NCI-H2029 (cell line): ENCODE measurements around the gene HAUS6.
A peak's percentile ranks its signal among the peaks of the same experiment; 100 is the strongest.
"Not testable (repeated sequence)": the region's sequence is repeated elsewhere in the genome, so short reads cannot be mapped to it uniquely, and the experiment has no call there.

Source experiments
- DNase-seq: peaks from one replicate; lab custom pipeline; 2025; lab: John Stamatoyannopoulos, UW

The HAUS6 gene, protein sequence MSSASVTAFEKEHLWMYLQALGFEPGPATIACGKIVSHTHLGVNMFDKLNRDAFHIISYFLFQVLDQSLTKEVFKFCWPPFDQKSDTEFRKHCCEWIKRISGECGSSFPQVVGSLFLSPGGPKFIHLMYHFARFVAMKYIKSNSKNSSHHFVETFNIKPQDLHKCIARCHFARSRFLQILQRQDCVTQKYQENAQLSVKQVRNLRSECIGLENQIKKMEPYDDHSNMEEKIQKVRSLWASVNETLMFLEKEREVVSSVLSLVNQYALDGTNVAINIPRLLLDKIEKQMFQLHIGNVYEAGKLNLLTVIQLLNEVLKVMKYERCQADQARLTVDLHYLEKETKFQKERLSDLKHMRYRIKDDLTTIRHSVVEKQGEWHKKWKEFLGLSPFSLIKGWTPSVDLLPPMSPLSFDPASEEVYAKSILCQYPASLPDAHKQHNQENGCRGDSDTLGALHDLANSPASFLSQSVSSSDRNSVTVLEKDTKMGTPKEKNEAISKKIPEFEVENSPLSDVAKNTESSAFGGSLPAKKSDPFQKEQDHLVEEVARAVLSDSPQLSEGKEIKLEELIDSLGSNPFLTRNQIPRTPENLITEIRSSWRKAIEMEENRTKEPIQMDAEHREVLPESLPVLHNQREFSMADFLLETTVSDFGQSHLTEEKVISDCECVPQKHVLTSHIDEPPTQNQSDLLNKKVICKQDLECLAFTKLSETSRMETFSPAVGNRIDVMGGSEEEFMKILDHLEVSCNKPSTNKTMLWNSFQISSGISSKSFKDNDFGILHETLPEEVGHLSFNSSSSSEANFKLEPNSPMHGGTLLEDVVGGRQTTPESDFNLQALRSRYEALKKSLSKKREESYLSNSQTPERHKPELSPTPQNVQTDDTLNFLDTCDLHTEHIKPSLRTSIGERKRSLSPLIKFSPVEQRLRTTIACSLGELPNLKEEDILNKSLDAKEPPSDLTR

DNA sequence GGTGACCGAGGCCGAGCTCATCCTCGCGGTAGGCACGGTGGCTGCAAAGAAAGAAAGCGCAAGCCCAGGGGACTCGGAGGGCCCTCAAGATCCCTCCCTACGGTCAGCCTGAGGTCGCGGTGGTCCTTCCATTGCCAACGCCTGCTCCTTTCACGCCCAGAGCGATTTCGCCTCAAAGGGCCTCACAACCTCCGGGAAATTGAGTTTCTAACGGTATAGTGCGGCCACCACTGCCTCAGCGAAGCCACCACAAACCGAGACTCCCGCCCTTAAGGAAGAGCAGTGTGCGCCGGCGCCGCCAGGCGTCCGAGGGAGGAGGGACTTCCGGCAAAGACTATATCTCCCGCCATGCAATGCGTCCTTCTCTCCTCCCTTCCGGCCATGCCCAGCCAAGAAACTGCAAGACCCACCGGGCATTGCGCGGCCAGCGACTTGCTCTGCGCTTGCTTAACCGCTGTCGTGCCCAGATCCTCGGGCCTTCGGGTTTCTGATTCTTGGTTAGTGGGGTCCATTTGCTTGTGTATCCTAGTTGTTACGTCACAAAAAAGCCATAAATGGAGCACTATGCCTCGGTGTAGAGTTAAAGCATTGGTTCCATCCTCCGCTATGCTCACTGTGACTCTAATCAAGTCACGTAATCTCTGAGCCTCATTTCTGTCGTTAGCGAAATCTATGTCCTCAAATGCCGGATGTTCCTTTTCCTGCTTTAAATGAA is at the start of gene HAUS6:
Gene HAUS6 (minus strand): TSS at position 274 of the 715 bp plus-strand sequence. CDS start 253 bp downstream, at position 21.
- peak; percentile 74 for DNase-seq

DNA sequence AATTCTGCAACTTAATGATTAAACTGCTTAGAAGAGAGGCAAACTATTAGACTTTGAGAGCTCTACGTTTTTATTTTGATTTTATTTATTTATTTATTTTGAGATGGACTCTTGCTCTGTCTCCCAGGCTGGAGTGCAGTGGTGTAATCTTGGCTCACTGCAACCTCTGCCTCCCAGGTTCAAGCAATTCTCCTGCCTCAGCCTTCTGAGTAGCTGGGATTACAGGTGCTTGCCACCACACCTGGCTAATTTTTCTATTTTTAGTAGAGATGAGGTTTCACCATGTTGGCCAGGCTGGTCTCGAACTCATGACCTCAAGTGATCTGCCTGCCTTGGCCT is 49.4 kb upstream of the HAUS6 start:
- DNase-seq = not testable (repeated sequence)

DNA sequence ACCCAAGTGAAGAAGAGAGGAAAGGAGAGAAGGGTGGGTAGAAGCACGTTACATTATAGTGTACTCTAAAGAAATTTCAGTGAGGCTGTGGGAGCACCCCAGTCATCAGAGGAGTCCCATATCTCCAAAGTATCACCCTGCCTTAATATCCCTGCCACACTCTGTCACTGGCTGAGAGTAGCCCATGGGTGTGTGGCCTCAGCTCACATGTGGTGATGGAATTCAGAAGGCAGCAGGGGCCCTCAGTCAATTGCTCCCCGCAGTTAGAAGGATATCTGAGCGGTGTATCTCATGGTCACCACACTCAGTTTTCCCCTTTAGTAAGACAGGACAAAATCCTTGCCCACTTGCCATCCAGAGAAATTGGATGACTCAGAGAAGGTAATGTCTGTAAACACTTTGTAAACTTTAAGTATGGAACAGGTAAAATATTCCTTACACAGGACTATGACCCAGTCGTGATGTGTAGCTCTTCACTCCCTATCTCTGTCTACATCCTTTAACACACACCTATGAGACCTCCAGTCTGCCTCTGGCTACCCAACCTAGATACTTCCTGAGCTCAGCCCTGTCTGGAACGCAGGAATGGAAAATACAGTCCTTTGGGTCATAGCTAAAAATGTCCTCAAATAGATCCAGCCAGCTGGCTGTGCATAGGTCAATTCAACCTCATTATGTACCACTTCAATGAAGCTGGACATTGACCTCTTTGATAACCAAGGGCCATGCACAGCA is 48.9 kb upstream of the HAUS6 start:
- DNase-seq = no peak

DNA sequence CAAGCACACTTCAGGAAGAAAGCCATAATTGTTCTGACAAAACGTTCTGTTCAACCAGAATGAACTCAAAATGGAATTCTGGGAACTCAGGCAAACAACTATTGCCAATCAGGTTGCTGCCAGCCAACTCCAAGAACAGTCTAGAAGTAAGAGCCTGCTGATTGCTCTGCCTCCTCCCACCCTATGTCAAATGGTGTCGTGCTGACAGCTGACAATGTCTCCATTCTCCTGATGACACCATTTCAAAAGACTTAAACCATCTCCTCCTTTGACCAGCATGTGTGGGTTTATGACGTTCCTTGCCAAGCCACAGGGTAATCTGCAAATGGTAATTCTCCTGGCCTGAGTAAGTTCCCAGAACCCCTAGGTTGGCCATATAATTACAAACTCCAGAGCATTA is 46.5 kb upstream of the HAUS6 start:
- DNase-seq = no peak

DNA sequence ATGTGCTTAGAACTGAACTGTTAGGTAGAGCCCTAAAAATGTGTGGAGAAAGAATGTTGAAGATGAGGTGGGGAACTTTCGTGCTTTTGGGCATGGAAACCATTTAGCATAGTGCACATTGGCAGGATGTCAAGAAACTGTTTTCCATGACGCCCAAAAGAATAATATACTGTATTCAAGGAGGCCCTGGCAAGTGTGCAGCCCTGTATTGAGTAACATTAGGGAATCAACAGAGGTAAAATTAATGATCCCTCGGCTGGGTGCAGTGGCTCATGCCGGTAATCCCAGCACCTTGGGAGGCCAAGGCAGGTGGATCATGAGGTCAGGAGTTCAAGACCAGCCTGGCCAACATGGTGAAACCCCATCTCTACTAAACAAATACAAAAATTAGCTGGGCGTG is 45.5 kb upstream of the HAUS6 start:
- DNase-seq = no peak

DNA sequence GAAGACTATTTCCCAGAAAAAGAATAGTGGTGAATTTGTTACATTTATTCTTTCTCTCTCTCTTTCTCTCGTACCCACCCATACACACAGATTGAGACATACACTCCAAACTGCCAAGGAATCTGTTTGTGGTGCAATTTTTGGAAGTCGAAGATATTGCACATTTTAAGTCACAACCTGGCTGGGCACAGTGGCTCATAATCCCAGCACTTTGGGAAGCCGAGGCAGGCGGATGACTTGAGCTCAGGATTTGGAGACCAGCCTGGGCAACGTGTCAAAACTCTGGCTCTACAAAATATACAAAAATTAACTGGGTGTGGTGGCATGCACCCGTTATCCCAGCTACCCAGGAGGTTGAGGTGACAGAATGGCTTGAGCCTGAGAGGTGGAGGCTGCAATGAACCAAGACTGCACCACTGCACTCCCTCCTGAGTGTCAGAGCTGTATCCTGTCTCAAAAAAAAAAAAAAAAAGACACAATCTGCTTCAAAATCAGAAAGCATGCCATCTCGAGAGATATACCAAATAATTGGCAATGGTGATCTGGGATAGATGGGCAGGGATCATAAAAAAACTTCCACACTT is 43.8 kb upstream of the HAUS6 start:
- DNase-seq = no peak

DNA sequence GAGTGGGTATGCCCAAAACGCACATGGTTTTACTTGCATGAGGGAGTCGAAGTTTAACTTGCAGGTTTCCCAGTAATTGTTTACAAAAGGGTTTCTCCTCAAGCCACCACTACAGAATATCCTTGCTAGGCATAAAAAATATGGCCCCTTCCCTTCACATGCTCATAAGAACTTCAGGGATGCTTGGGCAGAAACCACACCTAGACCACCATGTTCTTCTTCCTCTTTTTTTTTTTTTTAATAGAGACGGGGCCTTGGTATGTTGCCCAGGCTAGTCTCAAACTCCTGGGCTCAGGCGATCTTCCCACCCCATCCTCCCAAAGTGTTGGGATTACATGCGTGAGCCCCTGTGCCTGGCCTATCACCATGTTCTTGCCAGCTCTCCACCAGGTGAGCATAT is 43.2 kb upstream of the HAUS6 start:
- no peak for DNase-seq

DNA sequence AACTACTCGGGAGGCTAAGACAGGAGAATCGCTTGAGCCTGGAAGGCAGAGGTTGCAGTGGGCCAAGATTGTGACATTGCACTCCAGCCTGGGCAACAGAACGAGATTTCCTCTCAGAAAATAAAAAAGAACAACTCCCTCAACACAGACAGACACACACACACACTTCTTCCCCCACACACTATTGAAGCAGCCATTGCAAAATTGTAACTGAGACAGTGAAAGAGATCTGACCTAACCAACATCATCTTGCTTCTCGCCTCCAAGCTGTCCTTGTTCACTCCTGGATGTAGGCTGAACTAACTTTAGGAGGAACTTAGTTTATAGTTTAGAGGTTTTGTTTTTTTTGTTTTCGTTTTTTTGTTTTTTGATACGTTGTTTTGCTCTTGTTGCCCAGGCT is 37.6 kb upstream of the HAUS6 start:
- DNase-seq = no peak

DNA sequence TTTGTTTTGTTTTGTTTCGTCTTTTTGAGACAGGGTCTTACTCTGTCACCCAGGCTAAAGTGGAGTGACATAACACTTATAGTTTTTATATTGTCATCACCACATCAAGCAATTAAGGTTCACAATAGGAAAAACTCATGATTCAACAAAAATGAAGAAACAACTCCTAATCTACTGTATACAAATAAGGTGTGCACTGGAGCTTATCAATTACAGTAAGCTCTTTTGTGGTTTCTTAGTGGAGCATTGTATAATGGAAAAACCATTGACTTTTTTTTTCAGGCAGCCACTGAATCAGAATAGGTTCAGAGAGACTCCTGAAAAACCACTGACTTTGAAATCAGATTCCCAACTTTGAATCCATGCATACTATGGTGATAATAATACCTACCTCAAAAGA is 35.4 kb upstream of the HAUS6 start:
- DNase-seq = no peak

DNA sequence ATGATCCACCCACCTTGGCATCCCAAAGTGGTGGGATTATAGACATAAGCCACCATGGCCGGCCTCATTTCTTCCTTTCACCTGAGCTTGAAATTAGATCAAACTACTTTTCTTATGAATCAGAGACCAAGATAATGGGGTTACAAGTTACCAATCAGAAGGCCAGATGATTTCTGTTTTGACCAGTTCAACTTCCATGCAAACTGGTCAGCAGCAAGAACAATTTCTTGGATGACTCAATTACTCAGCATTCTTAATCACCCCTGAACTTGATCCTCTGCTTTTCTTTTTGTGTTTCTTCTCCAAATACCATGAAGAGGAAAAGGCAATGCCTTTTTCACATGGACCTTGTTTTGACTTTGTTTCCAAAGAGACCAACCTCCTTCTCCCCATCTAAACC is 34.6 kb upstream of the HAUS6 start:
- no peak for DNase-seq

DNA sequence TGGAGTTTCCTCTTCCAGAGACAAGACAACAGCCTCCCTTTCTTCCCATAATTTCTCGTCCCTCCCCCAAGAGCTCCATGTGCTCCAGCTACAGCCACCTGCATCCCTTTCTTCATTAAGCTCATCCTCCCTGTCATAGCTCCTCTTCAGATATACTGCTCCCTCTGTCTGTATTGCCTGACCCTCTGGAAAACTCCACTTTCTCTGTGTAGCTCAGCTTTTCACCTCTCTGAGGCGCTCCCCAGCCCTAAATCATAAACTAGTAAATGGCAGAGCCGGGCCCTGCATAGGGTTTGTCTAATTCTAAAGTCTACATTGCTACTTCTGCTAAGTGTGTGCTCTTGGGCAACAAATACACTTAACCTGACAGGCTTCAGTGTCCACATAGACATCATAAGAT is 33.4 kb upstream of the HAUS6 start:
- no peak for DNase-seq

DNA sequence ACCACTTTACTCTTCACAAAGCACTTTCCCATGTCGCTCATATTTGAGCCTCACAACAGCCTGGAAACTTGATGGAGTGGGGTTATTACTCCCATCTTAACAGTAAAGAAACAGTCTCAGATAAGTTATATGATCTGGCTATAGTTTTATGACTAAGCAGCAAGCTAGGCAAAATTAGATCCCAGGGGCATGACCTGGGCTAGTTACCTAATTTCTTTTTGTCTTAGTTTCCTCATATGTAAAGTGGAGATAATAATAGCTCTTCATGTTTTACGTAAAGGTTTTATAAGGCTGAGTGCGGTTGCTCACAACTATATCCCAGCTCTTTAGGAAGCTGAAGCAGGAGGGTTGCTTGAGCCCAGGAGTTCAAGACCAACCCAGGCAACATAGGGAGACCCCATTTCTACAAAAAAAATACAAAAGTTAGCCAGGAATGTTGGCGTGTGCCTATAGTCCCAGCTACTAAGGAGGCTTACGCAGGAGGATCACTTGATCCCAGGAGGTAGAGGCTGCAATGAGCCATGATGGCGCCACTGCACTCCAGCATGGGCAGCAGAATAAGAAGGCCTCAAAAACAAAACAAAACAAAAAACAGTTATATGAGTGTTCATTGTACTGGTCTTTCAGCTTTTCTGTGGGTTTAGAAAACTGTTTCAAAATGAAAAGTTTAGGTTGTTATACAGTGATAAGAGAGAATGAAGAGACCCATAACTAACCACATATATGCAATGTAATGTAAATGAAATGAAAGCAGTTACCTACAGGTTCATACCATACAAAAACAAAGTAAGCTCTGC is 31.0 kb upstream of the HAUS6 start:
- DNase-seq = no peak

DNA sequence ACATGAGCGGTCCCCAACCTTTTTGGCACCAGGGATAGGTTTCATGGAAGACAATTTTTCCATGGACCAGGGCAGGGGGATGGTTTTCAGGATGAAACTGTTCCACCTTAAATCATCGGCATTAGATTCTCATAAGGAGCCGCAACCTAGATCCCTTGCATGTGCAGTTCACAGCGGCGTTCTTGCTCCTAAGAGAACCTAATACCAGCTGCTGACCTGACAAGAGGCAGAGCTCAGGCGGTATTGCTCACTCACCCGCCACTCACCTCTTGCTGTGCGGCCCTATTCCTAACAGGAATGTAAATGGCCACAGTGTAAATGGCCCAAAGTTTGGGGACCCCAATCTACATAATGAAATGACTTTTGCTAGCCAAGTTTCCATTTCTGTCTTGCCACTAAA is 27.7 kb upstream of the HAUS6 start:
- DNase-seq = no peak

DNA sequence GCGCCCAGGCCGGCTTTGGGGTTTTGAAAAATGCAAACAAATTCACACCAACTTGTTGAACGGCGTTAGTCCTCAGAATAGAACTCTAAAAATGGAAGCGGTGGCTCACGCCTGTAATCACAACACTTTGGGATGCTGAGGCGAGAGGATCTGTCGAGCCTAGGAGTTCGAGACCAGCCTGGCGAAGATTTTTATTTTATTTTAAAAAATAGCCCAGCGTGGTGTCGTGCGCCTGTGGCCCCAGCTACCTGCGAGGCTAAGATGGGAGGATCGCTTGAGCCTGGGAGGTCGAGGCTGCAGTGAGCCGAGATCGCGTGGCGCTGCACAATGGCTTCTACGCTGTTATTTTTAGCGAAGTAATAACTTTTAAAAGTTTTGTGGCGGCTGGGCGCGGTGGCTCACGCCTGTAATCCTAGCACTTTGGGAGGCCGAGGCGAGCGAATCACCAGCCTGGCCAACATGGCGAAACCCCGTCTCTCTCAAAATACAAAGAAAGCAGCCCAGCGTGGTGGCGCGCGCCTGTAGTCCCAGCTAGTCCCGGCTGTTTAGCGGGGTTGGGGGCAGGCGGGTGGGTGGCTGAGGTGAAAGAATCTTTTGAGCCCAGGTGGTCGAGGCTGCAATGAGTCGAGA is 25.3 kb upstream of the HAUS6 start:
- no peak for DNase-seq

DNA sequence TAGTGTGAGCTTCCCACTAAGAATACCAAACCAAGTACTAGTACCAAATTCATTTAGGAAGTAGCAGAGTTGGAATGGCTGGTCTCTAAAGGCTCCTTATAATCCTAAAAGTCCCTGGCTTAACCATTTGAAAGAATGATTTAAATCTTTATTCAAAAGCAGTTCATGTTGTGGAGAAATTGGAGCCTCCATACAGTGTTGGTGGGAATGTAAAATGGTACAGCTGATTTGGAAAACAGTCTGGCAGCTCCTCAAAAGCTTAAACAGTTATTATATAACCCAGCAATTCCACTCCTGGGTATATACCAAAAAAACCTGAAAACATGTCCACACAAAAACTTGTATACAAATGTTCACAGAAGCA is 21.7 kb upstream of the HAUS6 start:
- DNase-seq = no peak

DNA sequence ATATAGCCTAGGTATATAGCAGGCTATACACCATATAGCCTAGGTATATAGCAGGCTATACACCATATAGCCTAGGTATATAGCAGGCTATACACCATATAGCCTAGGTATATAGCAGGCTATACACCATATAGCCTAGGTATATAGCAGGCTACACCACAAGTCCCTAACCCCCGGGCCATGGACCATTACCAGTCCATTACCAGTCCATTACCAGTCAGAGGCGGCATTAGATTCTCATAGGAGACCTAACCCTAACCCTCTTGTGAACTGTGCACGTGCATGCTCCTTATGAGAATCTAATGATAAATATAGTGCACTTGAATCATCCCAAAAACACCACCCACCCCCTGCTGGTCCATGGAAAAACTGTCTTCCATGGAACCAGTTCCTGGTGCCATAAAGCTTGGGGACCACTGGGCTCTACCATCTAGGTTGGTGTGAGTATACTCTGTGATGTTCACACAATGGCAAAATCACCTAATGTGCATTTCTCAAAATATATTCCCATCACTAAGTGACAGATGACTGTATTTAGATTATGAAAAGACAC is 19.9 kb upstream of the HAUS6 start:
- DNase-seq = no peak

DNA sequence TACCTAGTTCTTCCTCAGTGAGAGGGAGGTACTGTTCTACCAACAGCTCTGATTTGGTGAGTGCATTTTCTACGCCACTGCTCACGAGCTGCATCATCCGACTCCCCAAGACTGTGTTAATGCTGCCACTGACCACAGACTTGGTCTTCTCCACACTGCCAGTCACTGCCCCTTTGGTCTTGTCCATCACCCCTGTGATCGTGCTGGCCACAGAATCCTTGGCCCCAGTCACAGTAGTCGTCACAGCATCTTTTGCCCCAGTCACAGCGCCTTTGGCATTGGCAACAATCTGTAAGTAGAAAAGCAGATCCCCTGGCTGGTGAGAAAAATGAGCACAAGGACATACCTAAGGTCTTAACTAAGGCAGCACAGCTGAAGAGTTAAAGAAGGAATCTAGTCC is 18.2 kb upstream of the HAUS6 start:
- DNase-seq = no peak

DNA sequence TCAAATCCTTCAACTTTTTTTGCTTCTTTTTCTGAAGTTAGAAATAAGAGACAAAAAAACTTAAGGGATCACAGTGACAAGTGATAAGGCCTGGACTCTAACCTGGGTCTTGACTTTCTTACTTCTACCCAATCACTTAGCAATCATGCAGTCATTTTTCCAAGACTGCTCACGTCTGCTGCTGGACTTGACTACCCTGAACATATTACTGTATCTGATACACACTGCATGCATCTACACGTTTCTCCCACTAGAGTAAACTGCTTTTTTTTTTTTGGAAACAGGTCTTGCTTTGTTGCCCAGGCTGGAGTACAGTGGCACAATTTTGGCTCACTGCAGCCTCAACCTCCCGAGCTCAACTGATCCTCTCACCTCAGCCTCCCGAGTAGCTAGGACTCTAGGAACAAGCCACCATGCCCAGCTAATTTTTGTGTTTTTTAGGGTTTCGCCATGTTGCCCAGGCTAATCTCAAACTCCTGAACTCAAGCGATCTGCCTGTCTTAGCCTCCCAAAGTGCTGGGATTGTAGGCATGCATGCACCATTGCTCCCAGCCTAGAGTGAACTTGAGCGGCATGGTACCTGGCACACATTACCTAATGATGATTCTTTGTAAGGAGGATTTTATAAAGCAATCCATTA is 17.2 kb upstream of the HAUS6 start:
- DNase-seq = no peak

DNA sequence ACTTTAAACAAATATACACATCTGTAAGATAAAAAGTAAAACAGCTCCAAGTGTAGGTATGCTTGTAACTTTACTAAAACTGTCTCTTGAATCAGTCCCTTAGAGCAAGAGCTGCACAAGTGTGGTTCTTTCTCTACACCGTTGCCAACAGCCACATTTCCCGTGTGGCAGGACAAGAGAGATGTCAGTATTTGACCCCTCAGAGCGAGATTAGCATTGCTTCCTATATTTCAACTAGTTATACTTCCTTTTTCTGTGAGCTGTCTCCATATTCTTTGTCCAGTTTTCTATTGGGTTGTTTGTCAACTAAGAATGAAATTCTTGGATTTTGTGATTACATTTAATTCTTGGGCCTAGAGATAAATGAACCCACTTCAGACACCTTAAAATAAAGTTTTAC is 16.5 kb upstream of the HAUS6 start:
- no peak for DNase-seq
